HEK293T (cell line): ENCODE results near the gene DNAAF3.

Source experiments
- CTCF ChIA-PET: fragments of 350-600 bp; formaldehyde crosslinking; extraction: SDS; loops from one replicate; lab custom pipeline; 2021; ENCODE audit warnings: antibody characterized with exemption, inconsistent platforms; lab: Yijun Ruan, JAX
- POLR2A ChIA-PET: fragments of 350-600 bp; formaldehyde crosslinking; extraction: SDS; loops from one replicate; lab custom pipeline; 2020; ENCODE audit warnings: antibody characterized with exemption, inconsistent platforms; lab: Yijun Ruan, JAX
- DNase-seq: peaks from one replicate; pipeline ENCODE4 v3.0.0; 2012; ENCODE audit warnings: mixed read lengths; ENCODE audit errors: extremely low spot score
- ARNT ChIP-seq: fragments of 450-650 bp; IDR thresholded peaks from 2 replicates; pipeline ENCODE4 v1.6.1; 2017; ENCODE audit warnings: mild to moderate bottlenecking
- BHLHE40 ChIP-seq: fragments of 450-650 bp; IDR thresholded peaks from 2 replicates; pipeline ENCODE4 v1.6.1; 2016; ENCODE audit warnings: mild to moderate bottlenecking, moderate library complexity, borderline replicate concordance
- CTBP1 ChIP-seq: fragments of 450-650 bp; IDR thresholded peaks from 2 replicates; pipeline ENCODE4 v1.6.1; 2016; ENCODE audit warnings: borderline replicate concordance
- ELF4 ChIP-seq: fragments of 450-650 bp; IDR thresholded peaks from 2 replicates; pipeline ENCODE4 v1.6.1; 2017; ENCODE audit warnings: antibody characterized with exemption
- FOXA1 ChIP-seq: fragments of 450-650 bp; IDR thresholded peaks from 2 replicates; pipeline ENCODE4 v1.6.1; 2016; ENCODE audit warnings: mild to moderate bottlenecking
- FOXK2 ChIP-seq: fragments of 450-650 bp; IDR thresholded peaks from 2 replicates; pipeline ENCODE4 v1.6.1; 2016; ENCODE audit warnings: mild to moderate bottlenecking
- FOXM1 ChIP-seq: fragments of 450-650 bp; IDR thresholded peaks from 2 replicates; pipeline ENCODE4 v1.6.1; 2017; ENCODE audit warnings: mild to moderate bottlenecking, borderline replicate concordance
- HDGF ChIP-seq: fragments of 450-650 bp; IDR thresholded peaks from 2 replicates; pipeline ENCODE4 v1.6.1; 2017; ENCODE audit warnings: antibody characterized with exemption, borderline replicate concordance
- L3MBTL2 ChIP-seq: fragments of 450-650 bp; conservative IDR thresholded peaks from 2 replicates; pipeline ENCODE4 v1.6.1; 2016; ENCODE audit warnings: mild to moderate bottlenecking
- LEF1 ChIP-seq: fragments of 450-650 bp; IDR thresholded peaks from 2 replicates; pipeline ENCODE4 v1.6.1; 2017; ENCODE audit warnings: mild to moderate bottlenecking, borderline replicate concordance
- NFRKB ChIP-seq: fragments of 450-650 bp; IDR thresholded peaks from 2 replicates; pipeline ENCODE4 v1.6.1; 2016; ENCODE audit warnings: mild to moderate bottlenecking, moderate library complexity
- PKNOX1 ChIP-seq: fragments of 450-650 bp; IDR thresholded peaks from 2 replicates; pipeline ENCODE4 v1.6.1; 2016
- SP1 ChIP-seq: fragments of 450-650 bp; IDR thresholded peaks from 2 replicates; pipeline ENCODE4 v1.6.1; 2017
- SUZ12 ChIP-seq: fragments of 450-650 bp; IDR thresholded peaks from 2 replicates; pipeline ENCODE4 v1.6.1; 2016; ENCODE audit warnings: mild to moderate bottlenecking
- TARDBP ChIP-seq: fragments of 450-650 bp; IDR thresholded peaks from 2 replicates; pipeline ENCODE4 v1.6.1; 2016
- ZNF384 ChIP-seq: fragments of 450-650 bp; IDR thresholded peaks from 2 replicates; pipeline ENCODE4 v1.6.1; 2016

DNAAF3 gene

GRCh38 chr19:55166530-55167268 is at the start of gene DNAAF3:
DNAAF3 (minus strand) TSS chr19:55166613; CDS start chr19:55166413, 200 bp downstream.
- CTCF ChIA-PET, result interaction anchor here (0.7 to 1.8 kb wide), 4 partner anchors 8 to 293 kb away, joined by 3 to 10 read pairs (median 4); no protein-coding TSS in a partner anchor
- no peak for TF ChIP-seq ZNF384
- peak; percentile 89 for TF ChIP-seq BHLHE40
- TF ChIP-seq LEF1, result no peak
- peak; percentile 65; the same call in 1 of the 2 replicates for TF ChIP-seq SP1
- TF ChIP-seq PKNOX1, result peak; percentile 77
- no peak for TF ChIP-seq HDGF
- no peak for TF ChIP-seq FOXM1
- no peak for TF ChIP-seq CTBP1
- TF ChIP-seq ELF4, result no peak
- TF ChIP-seq ARNT, result no peak
- POLR2A ChIA-PET, result interaction anchor here (0.6 to 1.9 kb wide), 8 partner anchors 9 to 470 kb away, joined by 3 to 4 read pairs (median 3); partner anchors contain the start of genes PPP6R1, TNNI3 and ZNF628
- DNase-seq, result peak; percentile 98

- CTCF ChIA-PET, result no interaction called here
- POLR2A ChIA-PET, result no interaction called here
Observed at GRCh38 chr19:55213547-55213946, 47.1 kb upstream of the DNAAF3 start.

GRCh38 chr19:55212447-55212846 is 46.0 kb upstream of the DNAAF3 start:
- TF ChIP-seq TARDBP, result no peak
- no peak for TF ChIP-seq ARNT
- no peak for TF ChIP-seq ZNF384
- TF ChIP-seq L3MBTL2, result no peak
- no peak for TF ChIP-seq BHLHE40
- no peak for TF ChIP-seq FOXM1
- no peak for TF ChIP-seq PKNOX1
- TF ChIP-seq CTBP1, result no peak
- TF ChIP-seq NFRKB, result no peak
- no peak for TF ChIP-seq SUZ12
- TF ChIP-seq FOXK2, result no peak
- TF ChIP-seq LEF1, result no peak
- no peak for TF ChIP-seq FOXA1
- TF ChIP-seq ELF4, result no peak
- TF ChIP-seq SP1, result no peak
- no peak for DNase-seq
- ChIA-PET CTCF (no interaction called here), POLR2A (no interaction called here)

More at GRCh38 chr19:55213547-55213946, 47.1 kb upstream of the DNAAF3 start:
- no peak for DNase-seq
- TF ChIP-seq HDGF (no peak), LEF1 (no peak), ELF4 (no peak), FOXK2 (no peak), FOXM1 (no peak), NFRKB (no peak), BHLHE40 (no peak), SUZ12 (no peak), ARNT (no peak), ZNF384 (no peak), L3MBTL2 (no peak), PKNOX1 (no peak), FOXA1 (no peak), CTBP1 (no peak), TARDBP (no peak), SP1 (no peak)

- ChIA-PET POLR2A (interaction anchor here (1.2 kb wide), 1 partner anchor 35 kb away, joined by 3 read pairs; no protein-coding TSS in a partner anchor), CTCF (interaction anchor here (1.2 kb wide), 1 partner anchor 10 kb away, joined by 3 read pairs; no protein-coding TSS in a partner anchor)
- no peak for TF ChIP-seq HDGF
- TF ChIP-seq FOXA1, result no peak
- no peak for TF ChIP-seq SP1
- no peak for TF ChIP-seq LEF1
- no peak for TF ChIP-seq FOXK2
- no peak for TF ChIP-seq TARDBP
- no peak for DNase-seq
Observed at GRCh38 chr19:55209693-55210472, 43.5 kb upstream of the DNAAF3 start.

GRCh38 chr19:55208880-55209692 is 42.7 kb upstream of the DNAAF3 start, which contains the start of gene PTPRH:
PTPRH (minus strand) TSS chr19:55209501; CDS start chr19:55209433, 68 bp downstream.
- TF ChIP-seq FOXK2 (no peak), SP1 (no peak), L3MBTL2 (no peak), SUZ12 (no peak)
- DNase-seq, result no peak
- CTCF ChIA-PET, result interaction anchor here (1.2 kb wide), 1 partner anchor 11 kb away, joined by 3 read pairs; no protein-coding TSS in a partner anchor
- POLR2A ChIA-PET, result interaction anchor here (0.9 to 1.2 kb wide), 2 partner anchors 34 to 50 kb away, joined by 3 to 4 read pairs; partner anchors contain the start of gene PPP6R1
